OCI-LY7 (cell line): Measurements from ENCODE around the gene CHRNA7. TPM values are rescaled to one million over a fixed set of nuclear protein-coding genes. Genes with fewer than 3 reads are reported as not detected.
"Not testable (repeated sequence)": the region's sequence is repeated elsewhere in the genome, so short reads cannot be mapped to it uniquely, and the experiment has no call there.

Source experiments
- BruUV-seq: library from RNA; stranded (reverse); fragments of 400-500 nt; replicated peaks from 2 replicates; lab custom pipeline; 2021; lab: Mats Ljungman, UMichigan
- CTCF ChIA-PET: fragments of 300-600 bp; sonication (Branson Sonifier 250); formaldehyde crosslinking; loops from one replicate; lab custom pipeline; 2022; ENCODE audit warnings: antibody characterized with exemption; ENCODE audit not compliant: unreplicated experiment; lab: Charles Lee
- POLR2A ChIA-PET: fragments of 300-600 bp; sonication (Branson Sonifier 250); formaldehyde crosslinking; loops from one replicate; lab custom pipeline; 2022; ENCODE audit warnings: antibody characterized with exemption; lab: Charles Lee
- DNase-seq: peaks from one replicate; pipeline ENCODE4 v3.0.0-alpha.2; 2015; ENCODE audit warnings: low spot score
- H2AFZ ChIP-seq: fragments of 200-600 bp; sonication (generic), shearing (Covaris generic); 2 replicates; pipeline ENCODE4 v1.6.1; 2014; ENCODE audit warnings: mild to moderate bottlenecking, antibody characterized with exemption, low read length, moderate library complexity
- H3K27ac ChIP-seq: fragments of 200-600 bp; sonication (generic); 2 replicates; pipeline ENCODE4 v1.5.1; 2014; ENCODE audit warnings: mixed run types, low read depth, mild to moderate bottlenecking, moderate library complexity, low read length, inconsistent platforms; ENCODE audit not compliant: poor library complexity, severe bottlenecking
- H3K36me3 ChIP-seq: fragments of 200-600 bp; sonication (generic); 2 replicates; pipeline ENCODE4 v1.6.1; 2014; ENCODE audit warnings: mild to moderate bottlenecking, antibody characterized with exemption, low read length, moderate library complexity, mixed read lengths; ENCODE audit not compliant: insufficient read depth
- H3K4me1 ChIP-seq: fragments of 200-600 bp; sonication (generic); 2 replicates; pipeline ENCODE4 v1.5.1; 2014; ENCODE audit warnings: mild to moderate bottlenecking, low read length; ENCODE audit not compliant: insufficient read depth, poor library complexity, severe bottlenecking
- H3K4me2 ChIP-seq: fragments of 200-600 bp; sonication (generic); 2 replicates; pipeline ENCODE4 v1.6.1; 2014; ENCODE audit warnings: mild to moderate bottlenecking, low read length
- H3K4me3 ChIP-seq: fragments of 200-600 bp; sonication (generic); 2 replicates; pipeline ENCODE4 v1.5.1; 2014; ENCODE audit warnings: mild to moderate bottlenecking, low read depth, low read length; ENCODE audit not compliant: poor library complexity, severe bottlenecking
- H3K79me2 ChIP-seq: fragments of 200-600 bp; sonication (generic); 2 replicates; pipeline ENCODE4 v1.6.1; 2016; ENCODE audit warnings: low read depth, mild to moderate bottlenecking, low read length, moderate library complexity, mixed read lengths; ENCODE audit not compliant: insufficient read depth
- H3K9me2 ChIP-seq: fragments of 200-600 bp; sonication (generic); 2 replicates; pipeline ENCODE4 v1.6.1; 2016; ENCODE audit warnings: mild to moderate bottlenecking, low read length, mixed read lengths; ENCODE audit not compliant: insufficient read depth
- H3K9me3 ChIP-seq: fragments of 200-600 bp; sonication (generic); 2 replicates; pipeline ENCODE4 v1.6.1; 2014; ENCODE audit warnings: mild to moderate bottlenecking, mixed run types, low read length, mixed read lengths
- H4K20me1 ChIP-seq: fragments of 200-600 bp; sonication (generic); 2 replicates; pipeline ENCODE4 v1.6.1; 2014; ENCODE audit warnings: mild to moderate bottlenecking, antibody characterized with exemption, low read length, moderate library complexity, mixed read lengths; ENCODE audit not compliant: insufficient read depth
- CTCF ChIP-seq: fragments of 200-600 bp; sonication (generic); conservative IDR thresholded peaks from 2 replicates; pipeline ENCODE4 v1.5.1; 2014; ENCODE audit warnings: mild to moderate bottlenecking, antibody characterized with exemption, low read length, moderate library complexity, mixed read lengths
- EZH2phosphoT487 ChIP-seq: fragments of 200-600 bp; sonication (generic); IDR thresholded peaks from 2 replicates; pipeline ENCODE4 v1.6.1; 2018; ENCODE audit warnings: low read depth, borderline replicate concordance, mild to moderate bottlenecking, mixed run types, antibody characterized with exemption, low read length, moderate library complexity, mixed read lengths
- intact Hi-C: fragments of 100-400 bp; cut with micrococcal nuclease; formaldehyde crosslinking; loops from one replicate; pipeline ENCODE4 v1.10.0; 2022; ENCODE audit not compliant: unreplicated experiment
- total RNA-seq, 2 experiments: library from RNA; depleted of rRNA in 1 of 2; stranded (reverse); fragments of >200 nt in 1 of 2; shearing (Covaris generic) in 1 of 2; gene quantifications; 2 replicates each; pipeline ENCODE4 v1.2.3, GENCODE V29; 2014 to 2022

The CHRNA7 gene
- total RNA-seq, 2 experiments from 2014 or later, result not detected

GRCh38 chr15:32148833-32149555 lies 118.7 kb downstream of the CHRNA7 start:
- no peak for DNase-seq
- Histone ChIP-seq H3K27ac (no peak overlapping the region), H3K9me3 (no peaks in the 10 kb centered on the region), H3K4me2 (no peak overlapping the region), H3K79me2 (no peaks in the 10 kb centered on the region), H2AFZ (no peak overlapping the region), H4K20me1 (no peaks in the 10 kb centered on the region), H3K4me3 (no peak overlapping the region), H3K36me3 (no peaks in the 10 kb centered on the region), H3K9me2 (no peaks in the 10 kb centered on the region), H3K4me1 (no peaks in the 10 kb centered on the region)
- BruUV-seq, result no TSS peak
- ChIA-PET POLR2A (interaction anchor here (0.8 kb wide), 1 partner anchor 19 kb away, joined by 3 read pairs; no protein-coding TSS in a partner anchor), CTCF (no interaction called here)
- intact Hi-C loops, result no loop called here
- TF ChIP-seq CTCF (no peak), EZH2phosphoT487 (no peak)

GRCh38 chr15:32152574-32152973 lies 122.3 kb downstream of the CHRNA7 start:
- ChIA-PET CTCF (no interaction called here), POLR2A (no interaction called here)
- no peaks in the 10 kb centered on the region for H4K20me1 ChIP-seq
- TF ChIP-seq CTCF, result no peak
- no peak for TF ChIP-seq EZH2phosphoT487
- H3K9me3 ChIP-seq, result no peaks in the 10 kb centered on the region
- no peak overlapping the region for H3K27ac ChIP-seq
- H3K4me2 ChIP-seq, result no peak overlapping the region
- H3K4me3 ChIP-seq, result no peak overlapping the region
- H3K36me3 ChIP-seq, result no peaks in the 10 kb centered on the region
- BruUV-seq, result no TSS peak
- no peaks in the 10 kb centered on the region for H3K9me2 ChIP-seq
- H3K4me1 ChIP-seq, result no peaks in the 10 kb centered on the region
- no peak overlapping the region for H2AFZ ChIP-seq
- H3K79me2 ChIP-seq, result no peaks in the 10 kb centered on the region
- no peak for DNase-seq
- intact Hi-C loops, result no loop called here

GRCh38 chr15:32153868-32154623 lies 123.7 kb downstream of the CHRNA7 start:
- H3K9me2 ChIP-seq, H3K4me3 ChIP-seq, H3K4me1 ChIP-seq, H3K36me3 ChIP-seq, BruUV-seq, H4K20me1 ChIP-seq, DNase-seq, H2AFZ ChIP-seq, CTCF ChIA-PET, H3K9me3 ChIP-seq, H3K4me2 ChIP-seq, H3K27ac ChIP-seq, intact Hi-C loops, POLR2A ChIA-PET, H3K79me2 ChIP-seq: not testable (repeated sequence)

GRCh38 chr15:32162143-32162542 lies 131.8 kb downstream of the CHRNA7 start:
- POLR2A ChIA-PET, H4K20me1 ChIP-seq, DNase-seq, intact Hi-C loops, H3K9me2 ChIP-seq, CTCF ChIA-PET, H3K9me3 ChIP-seq, BruUV-seq, H3K4me1 ChIP-seq, H3K4me3 ChIP-seq, H2AFZ ChIP-seq, H3K27ac ChIP-seq, H3K36me3 ChIP-seq, H3K79me2 ChIP-seq, H3K4me2 ChIP-seq: not testable (repeated sequence)

- H2AFZ ChIP-seq, intact Hi-C loops, H3K4me3 ChIP-seq, H3K4me2 ChIP-seq, H3K36me3 ChIP-seq, H3K4me1 ChIP-seq, H3K9me3 ChIP-seq, H3K27ac ChIP-seq, DNase-seq, BruUV-seq, H3K79me2 ChIP-seq, CTCF ChIA-PET, H3K9me2 ChIP-seq, H4K20me1 ChIP-seq, POLR2A ChIA-PET: not testable (repeated sequence)
Measured at GRCh38 chr15:32164065-32164464, 133.8 kb downstream of the CHRNA7 start.
